GM12872 (cell line): ENCODE data around the gene PDZD2.

Source experiments
- TF ChIP-seq, protein P1 (sequence below): IDR thresholded peaks from 3 replicates; pipeline ENCODE4 v1.5.1; 2011; ENCODE audit warnings: low read depth, mild to moderate bottlenecking, low read length, moderate library complexity; ENCODE audit not compliant: insufficient read depth

PDZD2 gene

DNA sequence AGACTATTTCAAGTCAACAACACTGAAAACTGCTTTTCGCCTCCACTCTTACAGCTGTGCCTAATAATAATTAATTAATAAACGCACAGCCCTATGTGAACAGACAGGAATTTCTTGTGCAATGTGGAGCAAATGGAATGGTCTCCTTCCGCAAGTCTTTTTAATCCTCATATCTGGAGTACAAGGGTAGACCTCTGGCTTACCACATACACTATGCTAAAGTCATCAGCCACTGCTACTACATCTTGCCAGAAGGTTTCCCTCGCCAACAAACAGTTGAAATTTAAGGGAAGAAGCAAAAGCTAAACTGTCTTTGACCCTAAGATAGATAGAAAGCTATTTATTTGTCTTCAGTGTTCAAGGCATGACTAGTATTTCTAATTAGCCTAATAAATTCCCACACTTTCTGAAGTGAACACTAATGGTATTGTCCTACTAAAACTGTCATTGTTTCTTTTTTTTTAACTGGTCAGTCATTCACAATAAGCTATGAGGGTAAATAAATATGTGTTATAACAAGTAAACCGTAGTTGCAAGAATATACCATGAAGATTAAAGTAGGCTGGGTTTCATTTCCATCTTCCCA is 471.3 kb downstream of the PDZD2 start:
- TF ChIP-seq, protein P1, sequence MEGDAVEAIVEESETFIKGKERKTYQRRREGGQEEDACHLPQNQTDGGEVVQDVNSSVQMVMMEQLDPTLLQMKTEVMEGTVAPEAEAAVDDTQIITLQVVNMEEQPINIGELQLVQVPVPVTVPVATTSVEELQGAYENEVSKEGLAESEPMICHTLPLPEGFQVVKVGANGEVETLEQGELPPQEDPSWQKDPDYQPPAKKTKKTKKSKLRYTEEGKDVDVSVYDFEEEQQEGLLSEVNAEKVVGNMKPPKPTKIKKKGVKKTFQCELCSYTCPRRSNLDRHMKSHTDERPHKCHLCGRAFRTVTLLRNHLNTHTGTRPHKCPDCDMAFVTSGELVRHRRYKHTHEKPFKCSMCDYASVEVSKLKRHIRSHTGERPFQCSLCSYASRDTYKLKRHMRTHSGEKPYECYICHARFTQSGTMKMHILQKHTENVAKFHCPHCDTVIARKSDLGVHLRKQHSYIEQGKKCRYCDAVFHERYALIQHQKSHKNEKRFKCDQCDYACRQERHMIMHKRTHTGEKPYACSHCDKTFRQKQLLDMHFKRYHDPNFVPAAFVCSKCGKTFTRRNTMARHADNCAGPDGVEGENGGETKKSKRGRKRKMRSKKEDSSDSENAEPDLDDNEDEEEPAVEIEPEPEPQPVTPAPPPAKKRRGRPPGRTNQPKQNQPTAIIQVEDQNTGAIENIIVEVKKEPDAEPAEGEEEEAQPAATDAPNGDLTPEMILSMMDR = no peak

DNA sequence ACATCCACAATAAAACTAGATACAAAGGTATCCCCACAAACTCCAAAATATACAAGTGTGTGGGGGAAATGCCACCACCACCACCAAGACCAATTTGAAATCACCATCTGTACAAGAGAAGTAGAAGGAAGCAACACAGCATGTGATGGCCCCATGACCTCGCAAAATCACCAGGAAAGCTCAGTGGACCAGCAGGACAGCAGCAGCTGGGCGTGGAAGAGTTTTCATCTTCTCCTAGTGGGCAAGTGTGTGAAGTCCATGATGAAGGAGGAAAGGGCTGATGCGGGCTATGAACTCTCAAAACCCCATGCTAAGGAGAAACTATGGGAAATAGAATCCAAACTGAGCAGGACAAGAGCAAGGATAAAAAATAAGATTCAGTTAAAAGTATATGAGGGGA is 477.1 kb downstream of the PDZD2 start:
- TF ChIP-seq, protein P1 = no peak

DNA sequence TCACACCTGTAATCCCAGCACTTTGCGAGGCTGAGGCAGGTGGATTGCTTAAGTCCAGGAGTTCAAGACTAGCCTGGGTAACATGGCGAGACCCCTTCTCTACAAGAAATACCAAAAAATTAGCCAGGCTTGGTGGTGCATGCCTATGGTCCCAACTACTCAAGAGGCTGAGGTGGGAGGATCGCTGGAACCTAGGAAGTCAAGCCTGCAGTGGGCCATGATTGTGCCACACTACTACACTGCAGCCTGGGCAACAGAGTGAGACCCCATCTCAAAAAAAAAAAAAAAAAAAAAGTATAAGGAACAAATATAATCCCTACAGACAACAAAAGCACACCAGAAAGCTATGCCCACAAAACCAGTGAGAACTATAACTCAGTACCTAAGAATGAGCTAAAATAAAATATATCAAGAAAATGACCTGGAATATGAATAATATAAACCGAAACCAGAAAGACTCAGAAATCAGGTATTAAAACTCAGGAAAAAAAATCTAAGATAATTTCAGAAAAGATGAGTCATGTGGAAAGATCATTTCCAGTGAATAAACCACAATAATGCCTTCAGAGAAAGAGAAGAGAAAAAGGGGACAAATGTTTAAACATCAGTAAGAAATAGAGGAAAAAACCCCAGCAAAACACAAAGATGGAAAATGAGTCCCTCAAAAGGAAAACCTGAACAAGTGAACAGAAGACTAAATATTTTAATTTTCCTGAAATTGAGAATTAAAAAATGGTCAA is 477.8 kb downstream of the PDZD2 start:
- TF ChIP-seq, protein P1 = no peak

DNA sequence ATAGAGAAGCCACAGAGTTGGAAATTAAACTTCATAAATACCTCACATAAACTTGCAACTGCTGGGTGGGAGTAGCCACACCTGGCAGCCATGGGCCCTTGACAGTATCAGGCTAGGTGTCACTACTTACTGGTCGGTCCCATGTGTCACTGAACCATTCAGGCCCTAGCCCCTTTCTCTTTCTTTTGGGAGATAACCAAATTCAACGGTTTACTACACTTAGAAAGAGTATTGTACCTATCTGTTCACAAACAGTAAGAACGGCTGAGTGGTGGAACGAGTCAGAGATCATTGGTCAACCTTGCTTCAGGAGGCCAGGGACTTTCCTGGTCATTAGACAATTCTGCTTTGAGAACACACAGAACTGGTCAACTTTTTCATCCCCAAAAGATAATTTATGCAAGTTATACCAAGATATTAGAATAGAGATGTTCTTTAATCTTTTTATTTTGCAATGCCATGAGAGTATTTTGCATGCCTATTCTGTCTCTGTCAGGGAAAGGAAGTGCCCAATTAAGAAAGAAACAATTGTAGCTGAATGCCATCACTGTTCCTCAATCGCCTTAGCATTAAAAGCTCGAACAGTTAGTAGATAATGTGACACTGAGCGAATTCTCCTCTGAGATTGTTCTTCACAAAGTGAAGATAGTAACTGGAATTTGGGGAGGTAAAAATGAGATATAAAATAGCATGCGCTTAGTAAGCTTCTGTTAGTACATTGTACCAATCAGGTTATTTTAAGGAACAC is 484.3 kb downstream of the PDZD2 start:
- TF ChIP-seq, protein P1 = no peak

DNA sequence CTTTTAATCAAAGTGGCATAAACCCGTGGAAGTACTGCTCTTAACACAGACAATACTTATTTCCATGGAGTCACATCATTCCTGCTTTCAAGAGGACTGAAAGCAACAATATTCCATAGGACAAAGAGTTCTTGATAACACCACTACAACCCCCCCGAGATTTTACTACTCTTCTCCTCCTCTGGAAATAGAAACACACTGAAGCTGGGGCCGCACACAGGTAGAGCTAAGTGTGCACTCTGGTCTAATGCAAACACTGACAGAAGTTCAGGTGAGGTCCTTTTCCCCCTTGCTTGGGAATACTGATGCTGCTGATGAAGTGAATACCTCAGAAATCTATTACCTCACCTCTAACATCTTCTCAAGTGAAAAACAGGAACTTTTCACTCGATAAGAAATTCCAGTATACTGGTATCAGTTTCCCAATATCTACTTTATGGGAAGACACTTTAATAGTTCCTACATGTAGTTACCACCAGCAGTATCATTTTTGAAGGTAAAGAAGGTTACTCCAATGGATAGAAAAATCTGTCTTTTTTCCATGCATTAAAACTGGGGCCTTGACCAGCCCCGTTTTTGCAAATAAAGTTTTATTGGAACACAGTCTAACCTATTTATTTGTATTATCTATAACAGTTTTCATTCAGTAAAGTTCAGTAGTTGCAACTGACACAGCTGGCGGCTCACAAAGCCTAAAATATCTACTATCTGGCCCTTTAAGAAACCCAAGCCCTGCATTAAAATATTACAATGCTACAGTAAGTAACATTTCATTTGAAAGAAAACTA is 485.2 kb downstream of the PDZD2 start:
- TF ChIP-seq, protein P1 = no peak

DNA sequence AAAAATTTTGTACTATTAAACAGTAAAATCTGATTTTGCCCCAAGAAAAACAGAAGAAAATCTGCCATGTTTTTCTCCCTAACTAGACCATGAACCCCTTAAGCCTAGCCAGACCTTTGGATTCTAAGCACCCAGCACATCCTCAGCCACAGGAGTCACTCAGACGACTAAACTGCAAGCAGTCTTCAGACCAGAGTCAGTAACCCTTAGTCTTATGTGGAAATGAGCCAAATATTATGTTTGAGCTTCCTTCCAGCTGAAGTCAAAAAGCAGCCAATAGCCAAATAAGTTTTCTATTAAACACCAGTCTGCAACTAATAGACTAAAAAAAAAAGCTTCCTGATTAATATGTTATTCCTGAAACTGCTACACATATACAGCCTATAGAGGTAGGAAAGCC is 487.8 kb downstream of the PDZD2 start:
- TF ChIP-seq, protein P1 = no peak

DNA sequence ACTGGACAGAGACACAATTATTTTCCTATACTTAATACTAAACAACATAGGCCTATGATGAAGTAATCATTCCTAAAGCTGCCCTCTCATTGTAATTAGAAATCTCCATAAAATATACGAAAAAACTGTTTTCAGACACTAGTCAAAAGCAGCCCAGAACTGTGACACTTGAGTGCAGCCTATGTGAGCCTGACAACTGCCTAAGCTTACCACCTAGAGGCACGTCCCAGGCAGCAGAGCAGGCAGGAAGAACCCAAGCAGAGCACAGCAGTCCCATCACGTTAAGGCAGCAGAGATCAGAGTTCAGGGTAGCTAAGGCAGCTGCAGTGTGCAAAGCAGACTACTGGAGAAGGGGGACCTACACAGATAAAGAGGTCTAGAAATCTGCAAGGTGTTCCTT is 488.8 kb downstream of the PDZD2 start:
- TF ChIP-seq, protein P1 = no peak
